K562 (cell line): ENCODE measurements around the gene CYSRT1. TPM values are rescaled to one million over a fixed set of nuclear protein-coding genes. Genes with fewer than 3 reads are reported as not detected.

Experiments used
- BRF1 ChIP-seq: IDR thresholded peaks from 3 replicates; pipeline ENCODE4 v1.6.1; 2011; ENCODE audit warnings: borderline replicate concordance, mild to moderate bottlenecking; ENCODE audit not compliant: insufficient read length; ENCODE audit errors: extremely low read depth
- FOXJ3 ChIP-seq: sonication (generic); formaldehyde crosslinking; IDR thresholded peaks from 2 replicates; pipeline ENCODE4 v1.4.0; 2020; ENCODE audit warnings: mild to moderate bottlenecking, missing genetic modification reagents
- HOXB6 ChIP-seq: fragments of 250-450 bp; sonication (Bioruptor Pico); IDR thresholded peaks from 2 replicates; pipeline ENCODE4 v1.5.1; 2022; ENCODE audit warnings: mild to moderate bottlenecking, borderline replicate concordance
- KDM2B ChIP-seq: fragments of 250-450 bp; sonication (Bioruptor Pico); IDR thresholded peaks from 2 replicates; pipeline ENCODE4 v1.8.0; 2021; ENCODE audit warnings: mild to moderate bottlenecking, moderate library complexity
- KLF10 ChIP-seq: fragments of 250-450 bp; sonication (Bioruptor Pico); IDR thresholded peaks from 2 replicates; pipeline ENCODE4 v1.6.1; 2021; ENCODE audit warnings: matching md5 sums
- MCM3 ChIP-seq: fragments of 450-650 bp; IDR thresholded peaks from 2 replicates; pipeline ENCODE4 v1.6.1; 2016
- MTA3 ChIP-seq: fragments of 450-650 bp; formaldehyde crosslinking; IDR thresholded peaks from 2 replicates; pipeline ENCODE4 v1.6.1; 2017; ENCODE audit warnings: mild to moderate bottlenecking, borderline replicate concordance
- PTRF ChIP-seq: fragments of 450-650 bp; IDR thresholded peaks from 2 replicates; pipeline ENCODE4 v1.6.1; 2016; ENCODE audit warnings: mild to moderate bottlenecking, missing genetic modification characterization, missing compliant biosample characterization
- TFAM ChIP-seq: fragments of 250-450 bp; sonication (Bioruptor Pico); conservative IDR thresholded peaks from 2 replicates; pipeline ENCODE4 v1.5.0; 2021; ENCODE audit warnings: mild to moderate bottlenecking, moderate library complexity
- ZNF274 ChIP-seq: IDR thresholded peaks from 2 replicates; pipeline ENCODE4 v1.6.1; 2011; ENCODE audit warnings: low read depth, mild to moderate bottlenecking, low read length, moderate library complexity, borderline replicate concordance
- ZNF695 ChIP-seq: fragments of 450-650 bp; formaldehyde crosslinking; IDR thresholded peaks from 2 replicates; pipeline ENCODE4 v1.4.0; 2020; ENCODE audit warnings: mild to moderate bottlenecking, moderate library complexity
- polyA plus RNA-seq, 8 experiments: library from polyadenylated mRNA; depleted of rRNA in 4 of 8; stranded (reverse) in 5 of 8; unstranded in 3 of 8; fragments of >200 nt; fragmentation: Nextera tagmentation in 2 of 8; fragmentation: Illumina TruSeq in 1 of 8; extraction: Ambion mirVana in 2 of 8; extraction: Trizol in 1 of 8; gene quantifications; 2 replicates each; pipeline versions ENCODE4 v1.2.1 to v1.2.3, GENCODE V29; 2011 to 2014; ENCODE audit warnings: inconsistent platforms in 1 of 8, missing spikeins in 1 of 8
- total RNA-seq, 7 experiments: library from RNA; depleted of rRNA in 6 of 7; stranded (reverse); fragments of >200 nt in 6 of 7; fragmentation: Illumina TruSeq in 2 of 7; extraction: Trizol in 2 of 7; gene quantifications; 2 replicates each; pipeline versions ENCODE4 v1.2.1 to v1.2.3, GENCODE V29; 2011 to 2021; ENCODE audit warnings: low replicate concordance in 1 of 7
- TF ChIP-seq, protein P1 (sequence below): fragments of 450-650 bp; IDR thresholded peaks from 2 replicates; pipeline ENCODE4 v1.6.1; 2016; ENCODE audit warnings: mild to moderate bottlenecking, moderate library complexity
- TF ChIP-seq, protein P2 (sequence below): IDR thresholded peaks from 2 replicates; pipeline ENCODE4 v1.6.1; 2011; ENCODE audit not compliant: insufficient read length; ENCODE audit errors: extremely low read depth
- TF ChIP-seq, protein P3 (sequence below): fragments of 250-450 bp; sonication (Bioruptor Pico); IDR thresholded peaks from 2 replicates; pipeline ENCODE4 v1.8.0; 2022; ENCODE audit warnings: moderate library complexity, mild to moderate bottlenecking, inconsistent platforms

The CYSRT1 gene
- total and polyA plus RNA-seq, 9 of the 15 experiments (the other 6 are each of a cell fraction or from before 2014, with no cell fraction given) = 0.04 to 1.4 (median 0.42) TPM; not detected in 3

DNA sequence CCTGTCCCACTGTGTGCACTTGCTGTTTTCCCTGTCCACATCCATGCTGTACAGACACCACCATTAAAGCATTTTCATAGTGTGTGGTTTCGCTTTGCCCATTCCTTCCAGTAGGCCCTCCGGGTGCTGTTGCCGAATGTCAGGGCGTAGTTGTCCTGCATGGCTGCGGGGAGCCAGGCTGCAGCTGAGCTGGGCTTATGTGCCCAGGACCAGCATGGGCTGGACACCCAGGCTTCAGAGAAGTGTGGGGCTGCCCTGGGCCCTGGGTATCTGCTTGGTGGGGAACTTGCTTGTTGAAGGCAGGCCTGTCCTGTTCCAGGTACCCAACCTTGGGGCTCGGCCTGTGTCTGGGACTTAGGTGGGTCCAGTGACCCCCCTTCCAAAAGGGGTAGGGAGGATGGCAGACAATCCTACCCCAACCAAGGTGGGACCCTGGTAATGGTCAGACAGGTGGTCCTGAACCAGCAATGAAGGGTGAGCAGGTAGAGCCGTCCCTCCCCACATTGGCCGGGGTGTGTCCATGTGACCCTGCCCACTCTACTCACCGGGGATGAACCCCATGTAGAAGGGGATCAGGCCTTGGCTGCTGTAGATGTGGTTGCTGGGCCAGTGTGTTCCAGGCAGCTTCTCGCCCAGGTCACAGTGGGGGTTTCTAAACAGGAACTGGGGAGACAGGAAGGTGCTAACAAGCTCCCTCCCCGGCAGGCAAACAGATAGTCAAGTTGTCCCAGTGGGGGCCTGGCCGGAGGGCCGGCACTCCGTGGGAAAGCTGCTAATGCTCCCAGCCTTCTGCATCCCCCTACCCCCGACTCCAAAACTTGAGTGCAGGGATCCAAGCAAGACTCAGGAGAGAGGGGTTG, 18.9 kb downstream of the CYSRT1 start (continued):
- TF ChIP-seq MTA3 = peak; percentile 87; the same call in 1 of the 2 replicates
- TF ChIP-seq ZNF695 (CRISPR knock-in tag) = no peak
- TF ChIP-seq, protein P1, sequence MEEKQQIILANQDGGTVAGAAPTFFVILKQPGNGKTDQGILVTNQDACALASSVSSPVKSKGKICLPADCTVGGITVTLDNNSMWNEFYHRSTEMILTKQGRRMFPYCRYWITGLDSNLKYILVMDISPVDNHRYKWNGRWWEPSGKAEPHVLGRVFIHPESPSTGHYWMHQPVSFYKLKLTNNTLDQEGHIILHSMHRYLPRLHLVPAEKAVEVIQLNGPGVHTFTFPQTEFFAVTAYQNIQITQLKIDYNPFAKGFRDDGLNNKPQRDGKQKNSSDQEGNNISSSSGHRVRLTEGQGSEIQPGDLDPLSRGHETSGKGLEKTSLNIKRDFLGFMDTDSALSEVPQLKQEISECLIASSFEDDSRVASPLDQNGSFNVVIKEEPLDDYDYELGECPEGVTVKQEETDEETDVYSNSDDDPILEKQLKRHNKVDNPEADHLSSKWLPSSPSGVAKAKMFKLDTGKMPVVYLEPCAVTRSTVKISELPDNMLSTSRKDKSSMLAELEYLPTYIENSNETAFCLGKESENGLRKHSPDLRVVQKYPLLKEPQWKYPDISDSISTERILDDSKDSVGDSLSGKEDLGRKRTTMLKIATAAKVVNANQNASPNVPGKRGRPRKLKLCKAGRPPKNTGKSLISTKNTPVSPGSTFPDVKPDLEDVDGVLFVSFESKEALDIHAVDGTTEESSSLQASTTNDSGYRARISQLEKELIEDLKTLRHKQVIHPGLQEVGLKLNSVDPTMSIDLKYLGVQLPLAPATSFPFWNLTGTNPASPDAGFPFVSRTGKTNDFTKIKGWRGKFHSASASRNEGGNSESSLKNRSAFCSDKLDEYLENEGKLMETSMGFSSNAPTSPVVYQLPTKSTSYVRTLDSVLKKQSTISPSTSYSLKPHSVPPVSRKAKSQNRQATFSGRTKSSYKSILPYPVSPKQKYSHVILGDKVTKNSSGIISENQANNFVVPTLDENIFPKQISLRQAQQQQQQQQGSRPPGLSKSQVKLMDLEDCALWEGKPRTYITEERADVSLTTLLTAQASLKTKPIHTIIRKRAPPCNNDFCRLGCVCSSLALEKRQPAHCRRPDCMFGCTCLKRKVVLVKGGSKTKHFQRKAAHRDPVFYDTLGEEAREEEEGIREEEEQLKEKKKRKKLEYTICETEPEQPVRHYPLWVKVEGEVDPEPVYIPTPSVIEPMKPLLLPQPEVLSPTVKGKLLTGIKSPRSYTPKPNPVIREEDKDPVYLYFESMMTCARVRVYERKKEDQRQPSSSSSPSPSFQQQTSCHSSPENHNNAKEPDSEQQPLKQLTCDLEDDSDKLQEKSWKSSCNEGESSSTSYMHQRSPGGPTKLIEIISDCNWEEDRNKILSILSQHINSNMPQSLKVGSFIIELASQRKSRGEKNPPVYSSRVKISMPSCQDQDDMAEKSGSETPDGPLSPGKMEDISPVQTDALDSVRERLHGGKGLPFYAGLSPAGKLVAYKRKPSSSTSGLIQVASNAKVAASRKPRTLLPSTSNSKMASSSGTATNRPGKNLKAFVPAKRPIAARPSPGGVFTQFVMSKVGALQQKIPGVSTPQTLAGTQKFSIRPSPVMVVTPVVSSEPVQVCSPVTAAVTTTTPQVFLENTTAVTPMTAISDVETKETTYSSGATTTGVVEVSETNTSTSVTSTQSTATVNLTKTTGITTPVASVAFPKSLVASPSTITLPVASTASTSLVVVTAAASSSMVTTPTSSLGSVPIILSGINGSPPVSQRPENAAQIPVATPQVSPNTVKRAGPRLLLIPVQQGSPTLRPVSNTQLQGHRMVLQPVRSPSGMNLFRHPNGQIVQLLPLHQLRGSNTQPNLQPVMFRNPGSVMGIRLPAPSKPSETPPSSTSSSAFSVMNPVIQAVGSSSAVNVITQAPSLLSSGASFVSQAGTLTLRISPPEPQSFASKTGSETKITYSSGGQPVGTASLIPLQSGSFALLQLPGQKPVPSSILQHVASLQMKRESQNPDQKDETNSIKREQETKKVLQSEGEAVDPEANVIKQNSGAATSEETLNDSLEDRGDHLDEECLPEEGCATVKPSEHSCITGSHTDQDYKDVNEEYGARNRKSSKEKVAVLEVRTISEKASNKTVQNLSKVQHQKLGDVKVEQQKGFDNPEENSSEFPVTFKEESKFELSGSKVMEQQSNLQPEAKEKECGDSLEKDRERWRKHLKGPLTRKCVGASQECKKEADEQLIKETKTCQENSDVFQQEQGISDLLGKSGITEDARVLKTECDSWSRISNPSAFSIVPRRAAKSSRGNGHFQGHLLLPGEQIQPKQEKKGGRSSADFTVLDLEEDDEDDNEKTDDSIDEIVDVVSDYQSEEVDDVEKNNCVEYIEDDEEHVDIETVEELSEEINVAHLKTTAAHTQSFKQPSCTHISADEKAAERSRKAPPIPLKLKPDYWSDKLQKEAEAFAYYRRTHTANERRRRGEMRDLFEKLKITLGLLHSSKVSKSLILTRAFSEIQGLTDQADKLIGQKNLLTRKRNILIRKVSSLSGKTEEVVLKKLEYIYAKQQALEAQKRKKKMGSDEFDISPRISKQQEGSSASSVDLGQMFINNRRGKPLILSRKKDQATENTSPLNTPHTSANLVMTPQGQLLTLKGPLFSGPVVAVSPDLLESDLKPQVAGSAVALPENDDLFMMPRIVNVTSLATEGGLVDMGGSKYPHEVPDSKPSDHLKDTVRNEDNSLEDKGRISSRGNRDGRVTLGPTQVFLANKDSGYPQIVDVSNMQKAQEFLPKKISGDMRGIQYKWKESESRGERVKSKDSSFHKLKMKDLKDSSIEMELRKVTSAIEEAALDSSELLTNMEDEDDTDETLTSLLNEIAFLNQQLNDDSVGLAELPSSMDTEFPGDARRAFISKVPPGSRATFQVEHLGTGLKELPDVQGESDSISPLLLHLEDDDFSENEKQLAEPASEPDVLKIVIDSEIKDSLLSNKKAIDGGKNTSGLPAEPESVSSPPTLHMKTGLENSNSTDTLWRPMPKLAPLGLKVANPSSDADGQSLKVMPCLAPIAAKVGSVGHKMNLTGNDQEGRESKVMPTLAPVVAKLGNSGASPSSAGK = no peak
- no peak for TF ChIP-seq ZNF274
- no peak for TF ChIP-seq HOXB6
- no peak for TF ChIP-seq MCM3
- TF ChIP-seq, protein P2, sequence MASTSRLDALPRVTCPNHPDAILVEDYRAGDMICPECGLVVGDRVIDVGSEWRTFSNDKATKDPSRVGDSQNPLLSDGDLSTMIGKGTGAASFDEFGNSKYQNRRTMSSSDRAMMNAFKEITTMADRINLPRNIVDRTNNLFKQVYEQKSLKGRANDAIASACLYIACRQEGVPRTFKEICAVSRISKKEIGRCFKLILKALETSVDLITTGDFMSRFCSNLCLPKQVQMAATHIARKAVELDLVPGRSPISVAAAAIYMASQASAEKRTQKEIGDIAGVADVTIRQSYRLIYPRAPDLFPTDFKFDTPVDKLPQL = no peak
- no peak for TF ChIP-seq BRF1
- no peak for TF ChIP-seq TFAM (CRISPR knock-in tag)
- TF ChIP-seq KLF10 (CRISPR knock-in tag) = no peak
- TF ChIP-seq, protein P3, sequence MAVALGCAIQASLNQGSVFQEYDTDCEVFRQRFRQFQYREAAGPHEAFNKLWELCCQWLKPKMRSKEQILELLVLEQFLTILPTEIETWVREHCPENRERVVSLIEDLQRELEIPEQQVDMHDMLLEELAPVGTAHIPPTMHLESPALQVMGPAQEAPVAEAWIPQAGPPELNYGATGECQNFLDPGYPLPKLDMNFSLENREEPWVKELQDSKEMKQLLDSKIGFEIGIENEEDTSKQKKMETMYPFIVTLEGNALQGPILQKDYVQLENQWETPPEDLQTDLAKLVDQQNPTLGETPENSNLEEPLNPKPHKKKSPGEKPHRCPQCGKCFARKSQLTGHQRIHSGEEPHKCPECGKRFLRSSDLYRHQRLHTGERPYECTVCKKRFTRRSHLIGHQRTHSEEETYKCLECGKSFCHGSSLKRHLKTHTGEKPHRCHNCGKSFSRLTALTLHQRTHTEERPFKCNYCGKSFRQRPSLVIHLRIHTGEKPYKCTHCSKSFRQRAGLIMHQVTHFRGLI = no peak
- TF ChIP-seq FOXJ3 (CRISPR knock-in tag) = no peak
- no peak for TF ChIP-seq PTRF (tag)
- no peak for TF ChIP-seq KDM2B (CRISPR knock-in tag)
